Omental fat pad (tissue), 4 donors: Measurements from ENCODE around the gene TSPAN7. TPM values are rescaled to one million over a fixed set of nuclear protein-coding genes. Genes with fewer than 3 reads are reported as not detected.

Experiments
- ATAC-seq: fragments of 150-250 bp; one replicate; pipeline ENCODE4 v1.9.1; 2016; ENCODE audit warnings: mild to moderate bottlenecking, moderate library complexity; ENCODE audit not compliant: low FRiP score
- DNase-seq: peaks from one replicate; pipeline ENCODE4 v3.0.0-alpha.2; 2019; ENCODE audit warnings: low spot score
- CTCF ChIP-seq, 3 donors: fragments of 450-650 bp; IDR thresholded peaks; one replicate each; pipeline ENCODE4 v1.5.1; 2016 to 2017; ENCODE audit warnings: antibody characterized with exemption in 3 of 3, mild to moderate bottlenecking in 3 of 3, moderate library complexity in 2 of 3
- total RNA-seq, 4 donors: library from RNA; depleted of rRNA; stranded (reverse); fragments of >200 nt; gene quantifications; one replicate each; pipeline ENCODE4 v1.1.0, GENCODE V29; 2016

The TSPAN7 gene
- total RNA-seq, 4 donors from 2014 or later, result 18.7 to 61.2 (median 40.8) TPM

DNA sequence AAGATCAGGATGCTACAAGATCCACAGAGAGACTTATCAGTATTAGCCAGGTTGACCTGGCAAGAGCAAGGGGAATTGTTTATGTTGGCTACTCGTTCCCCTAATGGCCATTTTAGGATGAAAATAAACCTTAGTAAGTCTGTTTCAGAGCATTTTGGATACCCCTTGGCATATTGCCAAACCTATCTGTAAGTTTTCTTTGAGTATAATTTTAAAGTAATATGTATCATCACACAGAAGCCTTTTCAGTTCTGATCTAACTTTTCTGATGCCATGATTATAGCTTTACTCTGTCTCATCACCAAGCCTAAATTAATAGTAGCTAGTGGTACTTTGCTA, 99.7 kb downstream of the TSPAN7 start:
- DNase-seq, result no peak
- no peak for ATAC-seq
- no peak for TF ChIP-seq CTCF (IDR thresholded peaks at IDR 0.05)

DNA sequence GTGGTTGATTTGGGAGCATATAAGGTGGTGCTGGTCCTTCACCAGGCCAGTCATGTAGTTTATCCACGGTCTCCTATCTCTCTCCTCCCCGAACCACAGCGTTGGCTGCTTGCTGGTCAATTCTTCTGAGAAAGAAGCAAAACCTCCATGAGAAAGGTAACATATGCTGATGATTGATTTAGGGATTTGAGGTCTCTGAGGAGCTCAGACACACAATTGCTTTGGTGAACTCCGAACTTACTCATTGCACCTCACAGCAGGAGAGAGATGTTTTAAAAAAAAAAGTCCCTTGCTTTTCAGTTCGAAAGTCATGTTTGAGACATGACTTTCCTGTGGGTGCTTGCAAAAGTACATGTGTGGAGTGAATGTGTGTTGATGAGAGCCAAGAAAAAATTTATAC, 100.2 kb downstream of the TSPAN7 start:
- ATAC-seq (no peak), DNase-seq (no peak)
- no peak for TF ChIP-seq CTCF (IDR thresholded peaks at IDR 0.05)

GRCh38 chrX:38662640-38663039, 101.3 kb downstream of the TSPAN7 start:
- no peak for TF ChIP-seq CTCF (IDR thresholded peaks at IDR 0.05)
- no peak for ATAC-seq
- DNase-seq, result no peak

GRCh38 chrX:38664285-38664684, 102.9 kb downstream of the TSPAN7 start:
- no peak for DNase-seq
- TF ChIP-seq CTCF (IDR thresholded peaks at IDR 0.05), result no peak
- no peak for ATAC-seq

DNA sequence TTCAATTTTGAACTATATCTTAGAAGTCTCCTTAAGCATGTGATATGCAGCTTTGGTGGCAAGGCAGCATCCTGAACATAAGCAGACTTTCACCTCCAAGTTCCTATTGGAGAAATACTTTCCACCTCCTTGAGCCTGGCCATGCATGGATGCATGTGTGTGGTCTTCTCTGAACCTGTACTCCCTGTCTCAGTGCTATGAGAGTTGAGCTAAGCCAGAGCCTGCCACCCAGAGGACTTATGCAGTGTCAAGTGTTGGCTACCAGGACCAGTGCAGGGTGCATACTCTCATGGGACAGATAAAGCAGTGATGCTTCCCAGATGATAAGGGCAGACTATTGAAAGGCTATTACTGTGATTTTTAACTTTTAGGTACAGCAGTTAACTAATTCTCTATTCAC, 105.6 kb downstream of the TSPAN7 start:
- ATAC-seq, result no peak
- no peak for TF ChIP-seq CTCF (IDR thresholded peaks at IDR 0.05)
- DNase-seq, result no peak

GRCh38 chrX:38668771-38669170, 107.4 kb downstream of the TSPAN7 start:
- DNase-seq, result no peak
- TF ChIP-seq CTCF (IDR thresholded peaks at IDR 0.05), result no peak

DNA sequence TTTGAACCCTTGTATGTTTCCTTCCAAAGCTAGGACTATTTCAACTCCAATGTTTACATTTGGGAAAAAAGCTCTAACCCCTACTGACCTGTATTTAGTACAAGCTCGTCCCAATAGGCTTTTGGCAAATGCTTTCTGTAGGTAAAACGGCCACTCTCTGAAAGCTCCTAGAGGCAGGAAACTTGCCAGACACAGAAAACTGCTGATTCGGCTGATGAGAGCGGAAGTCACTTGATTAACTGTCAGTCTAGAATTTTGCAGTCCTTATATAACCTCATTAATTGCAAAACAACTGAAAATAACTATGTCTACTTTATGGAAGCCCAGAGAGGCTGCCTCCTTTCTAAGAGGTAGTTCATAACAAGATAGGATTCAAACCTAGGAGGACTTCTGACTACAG, 108.1 kb downstream of the TSPAN7 start:
- TF ChIP-seq CTCF (IDR thresholded peaks at IDR 0.05), result no peak
- DNase-seq (no peak), ATAC-seq (no peak)

More at GRCh38 chrX:38668771-38669170, 107.4 kb downstream of the TSPAN7 start:
- no peak for ATAC-seq
